ENCODE results near the gene ZBTB20.

The ZBTB20 gene

GRCh38 chr3:114370537-114371174, 776.4 kb downstream of the ZBTB20 start:
- no peak for DNase-seq (ENCODE audit: low read depth)
- no peak overlapping the region for H3K4me3 ChIP-seq (ENCODE audit: control insufficient read depth, low read depth, low read length)
- peak; percentile 20 for TF ChIP-seq CTCF (conservative IDR thresholded peaks at IDR 0.05; ENCODE audit: control insufficient read depth, insufficient read depth, low read depth, low read length)

- no peak for TF ChIP-seq CTCF (conservative IDR thresholded peaks at IDR 0.05; ENCODE audit: control insufficient read depth, insufficient read depth, low read depth, low read length)
- no peak for DNase-seq (ENCODE audit: low read depth)
- no peak overlapping the region for H3K4me3 ChIP-seq (ENCODE audit: control insufficient read depth, low read depth, low read length)
Measured at GRCh38 chr3:114365909-114366308, 781.2 kb downstream of the ZBTB20 start.

GRCh38 chr3:114364806-114365654, 782.1 kb downstream of the ZBTB20 start:
- TF ChIP-seq CTCF (conservative IDR thresholded peaks at IDR 0.05; ENCODE audit: control insufficient read depth, insufficient read depth, low read depth, low read length): no peak
- H3K4me3 ChIP-seq (ENCODE audit: control insufficient read depth, low read depth, low read length): no peak overlapping the region
- peak; percentile 19 for DNase-seq (ENCODE audit: low read depth)

- peak; percentile 79 for DNase-seq (ENCODE audit: low read depth)
- H3K4me3 ChIP-seq (ENCODE audit: control insufficient read depth, low read depth, low read length): no peak overlapping the region
- no peak for TF ChIP-seq CTCF (conservative IDR thresholded peaks at IDR 0.05; ENCODE audit: control insufficient read depth, insufficient read depth, low read depth, low read length)
Measured at GRCh38 chr3:114363554-114364202, 783.4 kb downstream of the ZBTB20 start.

- no peak overlapping the region for H3K4me3 ChIP-seq (ENCODE audit: control insufficient read depth, low read depth, low read length)
- peak; percentile 45 for TF ChIP-seq CTCF (conservative IDR thresholded peaks at IDR 0.05; ENCODE audit: control insufficient read depth, insufficient read depth, low read depth, low read length)
- peak; percentile 53 for DNase-seq (ENCODE audit: low read depth)
Measured at GRCh38 chr3:114362815-114363214, 784.3 kb downstream of the ZBTB20 start.

- H3K4me3 ChIP-seq (ENCODE audit: control insufficient read depth, low read depth, low read length): no peak overlapping the region
- DNase-seq (ENCODE audit: low read depth): no peak
- no peak for TF ChIP-seq CTCF (conservative IDR thresholded peaks at IDR 0.05; ENCODE audit: control insufficient read depth, insufficient read depth, low read depth, low read length)
Measured at GRCh38 chr3:114361391-114361790, 785.7 kb downstream of the ZBTB20 start.
